ENCODE results near the gene GMCL1. TPM values are rescaled to one million over a fixed set of nuclear protein-coding genes. Genes with fewer than 3 reads are reported as not detected.

GMCL1 gene
- polyA plus RNA-seq, 1 experiment = 2.1 TPM

GRCh38 chr2:69816923-69817542 is 12.4 kb upstream of the GMCL1 start:
- ChIA-PET CTCF (interaction anchor here (0.7 to 11.8 kb wide), 29 partner anchors 8 to 374 kb away, joined by 3 to 257 read pairs (median 4); partner anchors contain the start of genes ANXA4, C2orf42 and GMCL1), POLR2A (no interaction called here)
- DNase-seq (ENCODE audit: low read depth) = peak; percentile 50
- no peak overlapping the region for H3K4me3 ChIP-seq (ENCODE audit: low read depth, low read length)
- H3K36me3 ChIP-seq (ENCODE audit: control insufficient read depth, insufficient read depth, low read length) = peaks cover 9% of the 10 kb centered on the region
- no peaks in the 10 kb centered on the region for H3K27me3 ChIP-seq (ENCODE audit: control insufficient read depth, insufficient read depth, low read length)
- TF ChIP-seq, protein P1, sequence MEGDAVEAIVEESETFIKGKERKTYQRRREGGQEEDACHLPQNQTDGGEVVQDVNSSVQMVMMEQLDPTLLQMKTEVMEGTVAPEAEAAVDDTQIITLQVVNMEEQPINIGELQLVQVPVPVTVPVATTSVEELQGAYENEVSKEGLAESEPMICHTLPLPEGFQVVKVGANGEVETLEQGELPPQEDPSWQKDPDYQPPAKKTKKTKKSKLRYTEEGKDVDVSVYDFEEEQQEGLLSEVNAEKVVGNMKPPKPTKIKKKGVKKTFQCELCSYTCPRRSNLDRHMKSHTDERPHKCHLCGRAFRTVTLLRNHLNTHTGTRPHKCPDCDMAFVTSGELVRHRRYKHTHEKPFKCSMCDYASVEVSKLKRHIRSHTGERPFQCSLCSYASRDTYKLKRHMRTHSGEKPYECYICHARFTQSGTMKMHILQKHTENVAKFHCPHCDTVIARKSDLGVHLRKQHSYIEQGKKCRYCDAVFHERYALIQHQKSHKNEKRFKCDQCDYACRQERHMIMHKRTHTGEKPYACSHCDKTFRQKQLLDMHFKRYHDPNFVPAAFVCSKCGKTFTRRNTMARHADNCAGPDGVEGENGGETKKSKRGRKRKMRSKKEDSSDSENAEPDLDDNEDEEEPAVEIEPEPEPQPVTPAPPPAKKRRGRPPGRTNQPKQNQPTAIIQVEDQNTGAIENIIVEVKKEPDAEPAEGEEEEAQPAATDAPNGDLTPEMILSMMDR (IDR thresholded peaks at IDR 0.05; ENCODE audit: insufficient read depth, low read depth, low read length) = peak; percentile 79

GRCh38 chr2:69817729-69818501 is 11.5 kb upstream of the GMCL1 start:
- TF ChIP-seq, protein P1 (IDR thresholded peaks at IDR 0.05; ENCODE audit: insufficient read depth, low read depth, low read length) = no peak
- POLR2A ChIA-PET = interaction anchor here (0.5 kb wide), 1 partner anchor 93 kb away, joined by 4 read pairs; no protein-coding TSS in a partner anchor
- no peak overlapping the region for H3K4me3 ChIP-seq (ENCODE audit: low read depth, low read length)
- H3K36me3 ChIP-seq (ENCODE audit: control insufficient read depth, insufficient read depth, low read length) = peaks cover 7% of the 10 kb centered on the region
- H3K27me3 ChIP-seq (ENCODE audit: control insufficient read depth, insufficient read depth, low read length) = no peaks in the 10 kb centered on the region
- DNase-seq (ENCODE audit: low read depth) = no peak
- CTCF ChIA-PET = interaction anchor here (0.5 to 11.8 kb wide), 15 partner anchors 8 to 884 kb away, joined by 3 to 257 read pairs (median 6); partner anchors contain the start of genes ANXA4 and GMCL1

- TF ChIP-seq, protein P1 (IDR thresholded peaks at IDR 0.05; ENCODE audit: insufficient read depth, low read depth, low read length) = no peak
- POLR2A ChIA-PET = no interaction called here
Observed at GRCh38 chr2:69827796-69828540, 1.5 kb upstream of the GMCL1 start.

GRCh38 chr2:69828938-69829255 is 563 bp upstream of the GMCL1 start:
- POLR2A ChIA-PET = no interaction called here

More at GRCh38 chr2:69827796-69828540, 1.5 kb upstream of the GMCL1 start:
- no peaks in the 10 kb centered on the region for H3K36me3 ChIP-seq (ENCODE audit: control insufficient read depth, insufficient read depth, low read length)
- CTCF ChIA-PET = interaction anchor here (1.1 to 3.1 kb wide), 3 partner anchors 10 to 108 kb away, joined by 4 to 27 read pairs (median 7); no protein-coding TSS in a partner anchor
- no peak for DNase-seq (ENCODE audit: low read depth)
- H3K27me3 ChIP-seq (ENCODE audit: control insufficient read depth, insufficient read depth, low read length) = no peaks in the 10 kb centered on the region
- H3K4me3 ChIP-seq (ENCODE audit: low read depth, low read length) = no peak overlapping the region

More at GRCh38 chr2:69828938-69829255, 563 bp upstream of the GMCL1 start:
- no peak for DNase-seq (ENCODE audit: low read depth)
- peak overlapping the region; percentile 69 for H3K4me3 ChIP-seq (ENCODE audit: low read depth, low read length)
- H3K36me3 ChIP-seq (ENCODE audit: control insufficient read depth, insufficient read depth, low read length) = no peaks in the 10 kb centered on the region
- TF ChIP-seq, protein P1 (IDR thresholded peaks at IDR 0.05; ENCODE audit: insufficient read depth, low read depth, low read length) = no peak
- CTCF ChIA-PET = interaction anchor here (1.0 to 3.1 kb wide), 4 partner anchors 8 to 109 kb away, joined by 3 to 27 read pairs (median 6); no protein-coding TSS in a partner anchor
- no peaks in the 10 kb centered on the region for H3K27me3 ChIP-seq (ENCODE audit: control insufficient read depth, insufficient read depth, low read length)
